ENCODE measurements around the gene PRDM16. TPM values are rescaled to one million over a fixed set of nuclear protein-coding genes. Genes with fewer than 3 reads are reported as not detected.

The PRDM16 gene
- total RNA-seq, 1 experiment from 2014 or later = 6.1 TPM

GRCh38 chr1:3464649-3465025 is 395.6 kb downstream of the PRDM16 start:
- Histone ChIP-seq H3K36me3 (ENCODE audit: control insufficient read depth in 1 of 2, insufficient read depth in 2 of 2, low read length in 2 of 2) (no peaks in the 10 kb centered on the region), H4K20me1 (ENCODE audit: insufficient read depth) (no peaks in the 10 kb centered on the region), H3K27me3 (ENCODE audit: insufficient read depth, low read length) (no peaks in the 10 kb centered on the region), H3K9ac (ENCODE audit: low read length) (no peak overlapping the region), H3K79me2 (ENCODE audit: insufficient read depth, low read length) (no peaks in the 10 kb centered on the region; the same call in 1 of the 2 replicates), H3K4me2 (ENCODE audit: low read length) (no peak overlapping the region), H3K4me1 (ENCODE audit: control insufficient read depth in 1 of 2, insufficient read depth in 2 of 2, low read length in 2 of 2) (peaks cover 10 to 16% of the 10 kb centered on the region in 2 experiments), H3K4me3 (replicated peaks in 1 of 2; ENCODE audit: low read depth in 1 of 2, low read length in 2 of 2) (no peak overlapping the region), H3K27ac (ENCODE audit: low read depth, low read length) (no peak overlapping the region), H3K9me3 (ENCODE audit: control insufficient read depth in 1 of 2, insufficient read depth in 1 of 2, low read depth in 1 of 2, low read length in 2 of 2) (no peaks in the 10 kb centered on the region), H3K9me2 (ENCODE audit: insufficient read depth) (no peaks in the 10 kb centered on the region), H2AFZ (ENCODE audit: low read depth, low read length, poor library complexity, severe bottlenecking) (no peak overlapping the region)
- ATAC-seq (no peak), DNase-seq (ENCODE audit: low read depth, low spot score) (no peak)
- TF ChIP-seq ATF3 (IDR thresholded peaks at IDR 0.05) = no peak
- no peak for TF ChIP-seq POLR2AphosphoS5 (IDR thresholded peaks at IDR 0.05; ENCODE audit: low read depth, low read length)
- no peak for TF ChIP-seq REST (IDR thresholded peaks at IDR 0.05; ENCODE audit: low read depth)
- TF ChIP-seq ZNF274 (IDR thresholded peaks at IDR 0.05; ENCODE audit: low read depth, low read length) = no peak
- TF ChIP-seq MAX (IDR thresholded peaks at IDR 0.05) = no peak
- no peak for TF ChIP-seq FOSL1 (IDR thresholded peaks at IDR 0.05; ENCODE audit: low read depth)
- TF ChIP-seq JUND (IDR thresholded peaks at IDR 0.05) = no peak
- no peak for TF ChIP-seq YY1 (IDR thresholded peaks at IDR 0.05; ENCODE audit: extremely low read depth, insufficient replicate concordance, low read depth, low read length)
- no peak for TF ChIP-seq TCF7L2 (IDR thresholded peaks at IDR 0.05; ENCODE audit: borderline replicate concordance, extremely low read depth, insufficient read depth, insufficient read length)
- TF ChIP-seq SRF (IDR thresholded peaks at IDR 0.05; ENCODE audit: low read depth) = no peak
- intact Hi-C loops (cut with micrococcal nuclease) = no loop called here
- POLR2A ChIA-PET = no interaction called here
- RAD21 ChIA-PET (ENCODE audit: low non-redundant PET in 1 of 2, low total read pairs in 2 of 2, uncharacterized antibody in 2 of 2, unreplicated experiment in 2 of 2) = no interaction called here
- no TSS peak for BruUV-seq (replicated peaks)
- CTCF ChIA-PET = no interaction called here
